HG02678 (cell line): Measurements from ENCODE around the gene TENM3.
"Not testable (repeated sequence)": the region's sequence is repeated elsewhere in the genome, so short reads cannot be mapped to it uniquely, and the experiment has no call there.

Experiments used
- ATAC-seq: cut with Tn5 transposase; IDR thresholded peaks from one replicate; pipeline ENCODE4 v1.9.1; 2021; ENCODE audit warnings: mild to moderate bottlenecking, moderate library complexity; ENCODE audit not compliant: unreplicated experiment

The TENM3 gene

GRCh38 chr4:182243204-182243603 is at the start of gene TENM3:
Gene TENM3 (plus strand): TSS chr4:182243402. CDS start chr4:182324021, 80,619 bp downstream.
- ATAC-seq, result not testable (repeated sequence)

- no peak for ATAC-seq
Measured at GRCh38 chr4:182194091-182194824, 48.9 kb upstream of the TENM3 start.

- ATAC-seq, result no peak
Measured at GRCh38 chr4:182197611-182198010, 45.6 kb upstream of the TENM3 start.

- ATAC-seq, result no peak
Measured at GRCh38 chr4:182201871-182202270, 41.3 kb upstream of the TENM3 start.

- no peak for ATAC-seq
Measured at GRCh38 chr4:182202650-182203049, 40.6 kb upstream of the TENM3 start.

GRCh38 chr4:182203872-182204411 is 39.3 kb upstream of the TENM3 start:
- no peak for ATAC-seq

DNA sequence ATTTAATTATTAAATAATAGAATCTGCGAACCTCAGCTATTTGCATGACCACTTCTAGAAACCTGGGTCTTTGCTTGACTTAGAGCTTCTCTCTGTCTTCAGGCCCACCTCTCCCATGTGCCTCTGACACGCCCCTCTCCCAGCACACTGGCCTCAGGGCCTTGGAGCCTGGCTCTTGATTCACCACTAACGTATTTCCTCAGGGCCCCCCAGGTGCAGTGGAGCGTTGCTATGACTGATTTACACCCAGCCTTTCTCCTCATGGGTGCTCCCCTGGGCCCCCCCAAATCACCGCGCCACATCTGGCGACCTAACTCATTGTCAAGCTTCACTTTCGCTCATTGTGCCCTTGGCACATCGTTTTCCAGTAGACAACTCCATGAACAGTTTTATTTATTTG is 37.9 kb upstream of the TENM3 start:
- no peak for ATAC-seq

GRCh38 chr4:182206266-182206665 is 36.9 kb upstream of the TENM3 start:
- no peak for ATAC-seq

DNA sequence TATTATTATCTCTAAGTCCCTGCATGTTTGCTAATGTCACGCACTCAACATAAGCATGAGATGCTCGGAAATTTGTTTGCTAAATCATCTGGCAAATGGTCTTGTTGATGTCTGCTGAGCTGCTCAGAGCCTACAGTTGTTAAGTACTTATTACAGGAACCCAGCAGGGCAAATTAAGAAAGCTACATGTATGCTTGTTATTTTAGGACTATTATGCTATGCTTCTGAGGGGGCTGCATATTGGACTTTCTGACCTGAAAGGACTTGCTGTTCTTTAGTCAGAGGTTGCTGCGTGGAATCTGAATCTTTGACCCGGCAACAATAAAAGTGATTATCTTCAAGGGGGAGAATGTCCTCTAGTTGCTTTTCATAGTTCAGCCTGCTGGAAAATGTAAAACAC is 36.3 kb upstream of the TENM3 start:
- ATAC-seq, result no peak

- ATAC-seq, result no peak
Measured at GRCh38 chr4:182207830-182208396, 35.3 kb upstream of the TENM3 start.

DNA sequence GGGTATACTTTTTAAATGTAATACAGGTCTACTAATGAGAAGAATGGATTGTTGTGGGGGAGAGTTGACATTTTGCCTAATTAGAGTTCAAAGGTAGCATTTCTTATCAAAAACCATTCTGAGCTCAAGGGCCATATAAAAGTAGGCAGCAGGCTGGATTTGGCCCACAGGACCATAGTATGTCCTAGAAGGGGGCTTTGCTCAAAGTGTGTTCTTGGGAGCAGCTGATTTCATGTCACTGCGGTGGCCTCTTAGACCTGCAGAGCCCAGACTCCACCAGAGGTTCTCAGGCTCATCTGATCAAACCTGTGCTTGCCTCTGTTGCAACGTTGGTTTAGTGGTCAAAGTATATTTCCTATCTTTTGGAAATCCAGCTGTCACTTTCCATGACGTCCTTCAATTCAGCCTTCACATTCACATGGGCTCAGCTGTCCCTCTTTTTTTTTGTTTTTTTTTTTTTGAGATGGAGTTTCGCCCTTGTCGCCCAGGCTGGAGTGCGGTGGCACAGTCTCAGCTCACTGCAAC is 34.6 kb upstream of the TENM3 start:
- no peak for ATAC-seq

GRCh38 chr4:182212211-182212761 is 30.9 kb upstream of the TENM3 start:
- no peak for ATAC-seq

DNA sequence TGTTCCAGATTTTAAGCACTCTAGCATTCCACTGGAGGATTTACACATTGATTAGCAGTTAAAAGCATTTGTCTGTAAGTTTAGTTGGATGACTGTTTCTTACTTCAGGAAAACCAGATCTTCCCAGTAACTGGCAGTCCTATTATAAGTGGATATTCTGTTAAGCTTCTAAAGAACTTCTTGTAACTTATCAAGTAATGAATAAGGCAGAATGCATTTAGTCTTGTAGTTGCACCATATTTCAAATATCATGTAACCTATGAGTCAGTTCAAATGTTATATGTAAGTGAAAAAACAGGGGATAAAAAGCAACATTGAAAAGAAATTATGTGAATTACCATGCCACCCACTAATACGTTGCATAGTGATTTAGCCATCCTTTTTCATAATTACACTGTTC is 30.2 kb upstream of the TENM3 start:
- ATAC-seq, result no peak

GRCh38 chr4:182215148-182215547 is 28.1 kb upstream of the TENM3 start:
- no peak for ATAC-seq

DNA sequence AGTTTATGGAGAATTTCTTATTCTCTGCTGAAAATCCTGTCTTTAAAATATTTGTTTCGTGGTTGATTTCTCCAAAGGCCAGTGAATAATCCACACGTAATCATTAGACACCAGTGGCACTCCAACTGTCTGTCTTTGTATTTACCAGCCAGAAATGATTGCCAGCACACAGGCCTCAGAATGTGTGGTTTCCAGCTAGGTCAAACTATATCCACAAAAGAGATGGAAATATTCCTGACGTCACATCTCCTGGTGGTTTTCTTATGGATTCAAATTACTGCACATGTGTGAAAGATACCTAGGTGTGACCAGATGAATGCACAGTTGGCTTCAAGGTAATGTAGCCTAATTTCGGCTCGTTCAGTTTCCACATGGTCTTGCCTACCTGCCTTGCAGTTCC is 27.2 kb upstream of the TENM3 start:
- ATAC-seq, result no peak

GRCh38 chr4:182219411-182220056 is 23.7 kb upstream of the TENM3 start:
- ATAC-seq, result no peak

- no peak for ATAC-seq
Measured at GRCh38 chr4:182221987-182222386, 21.2 kb upstream of the TENM3 start.

GRCh38 chr4:182222766-182223165 is 20.4 kb upstream of the TENM3 start:
- no peak for ATAC-seq

GRCh38 chr4:182223708-182224107 is 19.5 kb upstream of the TENM3 start:
- no peak for ATAC-seq

- ATAC-seq, result no peak
Measured at GRCh38 chr4:182224192-182224850, 18.9 kb upstream of the TENM3 start.
